ENCODE data around the gene RUBCN. TPM values are rescaled to one million over a fixed set of nuclear protein-coding genes. Genes with fewer than 3 reads are reported as not detected.

RUBCN gene
- total and polyA plus RNA-seq, 2 of the 13 experiments (the other 11 are each of a cell fraction or from before 2014, with no cell fraction given): 5.2 to 8.1 TPM

- TF ChIP-seq NFAT5 (CRISPR knock-in tag; IDR thresholded peaks at IDR 0.05) (no peak), GRHL1 (CRISPR knock-in tag; conservative IDR thresholded peaks at IDR 0.05) (no peak), ZNF747 (CRISPR knock-in tag; IDR thresholded peaks at IDR 0.05; ENCODE audit: borderline replicate concordance) (no peak), CTCF (CRISPR knock-in tag; IDR thresholded peaks at IDR 0.05) (no peak), PCBP2 (optimal IDR thresholded peaks at IDR 0.05; ENCODE audit: low read depth, low read length, poor library complexity, severe bottlenecking) (no peak), ZBTB25 (CRISPR knock-in tag; IDR thresholded peaks at IDR 0.05) (no peak), ZNF773 (CRISPR knock-in tag; IDR thresholded peaks at IDR 0.05; ENCODE audit: borderline replicate concordance) (no peak), ARID5B (CRISPR knock-in tag; IDR thresholded peaks at IDR 0.05) (0 out of 2 replicates have a peak, but pooled peaks have one; percentile 14), ZNF275 (CRISPR knock-in tag; IDR thresholded peaks at IDR 0.05; ENCODE audit: borderline replicate concordance) (no peak)
These were observed 14.4 kb upstream of the RUBCN start (continued) for GRCh38 chr3:197750858-197751737.
